G401 (cell line): ENCODE results near the gene NLRC5. TPM values are rescaled to one million over a fixed set of nuclear protein-coding genes. Genes with fewer than 3 reads are reported as not detected.
"Not testable (repeated sequence)": the region's sequence is repeated elsewhere in the genome, so short reads cannot be mapped to it uniquely, and the experiment has no call there.

ENCODE experiments used
- DNase-seq: peaks from one replicate; pipeline ENCODE4 v3.0.0-alpha.2; 2015; ENCODE audit warnings: low spot score
- in situ Hi-C: cut with HindIII; loops from 2 replicates; pipeline ENCODE4 v1.10.0; 2016; ENCODE audit warnings: low sequenced_read_pairs, mixed read lengths
- total RNA-seq: library from RNA; depleted of rRNA; stranded (reverse); fragments of >200 nt; shearing (Covaris generic); gene quantifications from 2 replicates; pipeline ENCODE4 v1.2.3, GENCODE V29; 2014

Gene NLRC5
- total RNA-seq, 1 experiment from 2014 or later: 0.07 TPM

DNA sequence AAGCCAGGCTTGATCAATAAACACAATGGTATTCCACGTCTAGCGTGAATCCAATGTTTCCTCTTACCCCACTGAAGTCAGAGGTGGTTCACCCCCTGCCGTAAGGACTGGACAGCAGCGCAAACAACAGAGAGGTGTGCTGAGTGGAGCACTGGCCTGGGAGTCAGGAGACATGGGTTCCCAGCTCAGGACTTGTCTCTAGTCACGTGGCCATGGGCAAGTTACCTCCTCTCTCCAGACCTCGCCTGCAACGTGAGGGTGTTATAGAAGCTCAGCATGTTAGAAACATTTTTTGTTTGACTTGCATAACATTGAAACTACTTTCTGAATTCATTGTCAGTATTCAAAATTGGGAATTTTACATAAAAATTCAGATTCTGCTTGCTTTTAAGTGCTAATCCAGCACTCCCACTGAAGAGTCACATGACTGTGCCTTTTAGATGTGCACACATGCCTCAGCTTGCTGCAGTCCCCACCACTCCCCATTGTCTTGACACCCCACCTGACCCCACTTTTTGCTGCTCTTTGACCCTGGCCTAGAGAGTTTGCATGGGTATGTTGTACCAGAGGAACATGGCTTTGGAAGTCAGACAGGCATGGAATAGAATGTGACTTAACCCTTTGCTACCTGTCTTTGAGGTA is 94.2 kb downstream of the NLRC5 start:
- in situ Hi-C loops: no loop called here

DNA sequence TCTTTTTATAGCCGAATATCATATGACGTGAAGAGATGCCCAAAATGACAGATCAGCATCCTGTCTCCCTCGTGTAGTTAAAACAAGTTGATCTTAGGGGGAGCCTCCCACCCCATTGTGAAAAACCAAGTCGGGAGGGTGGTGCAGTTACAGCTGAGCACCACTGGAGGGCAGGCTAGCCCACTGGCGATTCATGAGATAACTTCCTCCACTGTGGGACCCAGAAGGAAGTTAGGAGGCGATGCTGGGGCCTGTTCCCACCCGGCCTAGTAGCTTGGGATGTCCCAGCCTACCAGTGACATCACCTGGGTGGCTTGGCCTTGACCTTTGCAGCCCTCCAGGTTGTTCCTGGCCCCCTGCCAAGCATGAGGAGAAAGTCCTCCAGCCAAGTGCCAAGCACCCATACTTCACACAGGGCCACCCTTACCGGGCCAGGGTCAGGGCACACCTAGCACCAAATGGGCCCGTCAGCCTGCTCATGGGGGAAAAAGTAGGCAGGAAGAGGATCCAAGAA is 95.0 kb downstream of the NLRC5 start:
- in situ Hi-C loops: no loop called here
- peak; percentile 55 for DNase-seq

More for the DNA sequence above, 94.2 kb downstream of the NLRC5 start:
- DNase-seq: no peak

DNA sequence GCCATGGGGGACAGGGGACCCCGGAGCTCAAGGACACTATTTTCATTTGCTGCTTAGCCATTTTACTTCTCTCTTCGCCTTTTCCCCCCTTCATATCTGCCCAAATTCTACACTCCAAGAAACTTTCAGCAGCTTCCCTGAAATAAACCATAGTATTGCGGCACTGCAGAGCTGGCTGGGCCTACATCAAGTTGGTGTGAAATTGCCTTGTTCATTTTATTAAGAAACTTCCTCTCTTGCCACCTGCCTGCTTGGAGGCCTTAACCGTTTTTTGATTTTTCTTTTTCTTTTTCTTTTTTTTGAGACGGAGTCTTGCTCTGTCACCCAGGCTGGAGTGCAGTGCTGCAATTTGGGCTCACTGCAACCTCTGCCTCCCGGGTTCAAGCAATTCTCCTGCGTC is 95.6 kb downstream of the NLRC5 start:
- in situ Hi-C loops: no loop called here

DNA sequence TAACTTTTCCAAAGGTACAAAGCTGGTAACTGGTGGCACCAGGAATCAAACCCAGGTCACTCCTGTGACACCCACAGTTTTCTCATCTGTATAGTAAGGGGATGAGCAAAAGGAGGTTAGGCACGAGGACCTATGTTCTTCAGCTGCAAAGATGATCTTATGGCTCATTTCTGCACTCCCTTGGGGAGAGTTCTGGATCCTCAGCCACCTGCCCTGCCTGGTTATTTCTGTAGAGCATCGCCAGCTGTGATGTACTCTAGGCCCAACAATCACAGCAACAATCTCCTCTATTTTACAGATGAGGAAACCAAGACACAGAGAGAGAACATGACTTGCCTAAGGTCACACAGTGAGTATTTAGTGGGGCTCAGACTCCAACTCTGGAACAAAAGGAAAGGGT is 97.6 kb downstream of the NLRC5 start:
- no peak for DNase-seq
- in situ Hi-C loops: no loop called here

More for the DNA sequence above, 95.6 kb downstream of the NLRC5 start:
- DNase-seq: no peak

DNA sequence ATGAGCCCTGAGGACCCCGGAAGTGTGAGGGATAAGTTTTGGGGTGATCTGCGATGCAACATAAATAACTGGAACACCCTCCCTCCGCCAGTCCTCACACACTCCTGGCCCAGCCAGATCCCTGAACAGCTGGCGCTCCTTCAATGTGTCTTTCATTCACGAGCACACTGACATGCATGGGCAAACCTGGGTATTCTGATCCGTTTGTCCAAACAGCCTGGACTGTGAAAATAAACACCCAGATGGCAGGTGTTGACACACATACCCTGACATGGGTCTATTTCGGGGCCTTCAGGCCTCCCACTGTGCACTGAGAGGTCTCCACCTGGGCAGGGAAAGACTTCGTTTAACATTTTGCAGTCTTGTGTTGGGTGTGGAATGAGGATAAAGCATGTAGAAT is 100.0 kb downstream of the NLRC5 start:
- no peak for DNase-seq
- in situ Hi-C loops: no loop called here

- no peak for DNase-seq
- in situ Hi-C loops: no loop called here
Measured at GRCh38 chr16:57091200-57091974, 102.0 kb downstream of the NLRC5 start.

DNA sequence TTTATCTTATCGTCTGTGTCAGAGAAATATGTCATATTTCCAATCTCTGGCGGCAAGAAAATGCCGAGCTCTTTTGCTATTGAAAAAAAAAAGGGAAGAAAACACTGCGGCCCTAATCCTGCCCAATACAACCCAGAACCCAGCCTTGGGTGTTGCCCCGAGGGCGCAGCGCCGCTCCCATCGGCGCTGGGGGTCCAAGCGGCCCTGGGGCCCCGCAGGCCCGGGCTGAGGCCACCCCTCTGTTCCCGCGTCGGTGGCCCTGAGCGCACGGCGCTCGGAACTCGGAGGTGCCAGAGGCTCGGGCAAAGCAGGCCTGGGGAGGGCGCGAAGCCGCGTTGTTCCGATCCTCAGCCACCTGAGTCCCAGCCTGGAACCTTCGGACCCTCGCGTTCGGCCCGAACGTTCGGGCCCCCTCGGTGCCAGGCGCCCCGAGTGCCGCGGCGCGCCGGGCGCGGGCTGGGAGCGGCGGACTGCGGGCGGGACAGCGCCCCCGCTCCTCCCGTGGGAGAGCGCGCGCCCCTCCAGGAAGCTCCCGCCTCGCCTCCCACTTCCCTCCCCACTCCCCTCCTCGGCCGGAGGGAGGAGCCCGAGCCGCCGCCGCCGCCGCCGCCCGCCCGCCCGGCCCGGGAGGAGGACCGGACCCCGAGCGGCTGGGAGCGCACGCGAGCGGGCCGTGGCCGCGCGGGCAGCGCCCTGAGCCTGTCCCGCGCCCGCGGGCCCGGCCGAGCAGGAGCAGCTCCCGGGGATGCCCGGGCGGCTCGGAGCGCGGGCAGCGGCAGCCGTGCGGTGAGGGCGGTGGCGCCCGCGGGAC is 102.8 kb downstream of the NLRC5 start, which contains the start of gene CPNE2:
Gene CPNE2 (plus strand): TSS at position 609 of the 811 bp plus-strand sequence. CDS start 18,160 bp downstream, outside the sequence.
- in situ Hi-C loops: no loop called here
- peak; percentile 9 for DNase-seq

GRCh38 chr16:57092786-57093411 is 103.5 kb downstream of the NLRC5 start:
- DNase-seq: no peak
- in situ Hi-C loops: no loop called here

- in situ Hi-C loops: no loop called here
- DNase-seq: no peak
Measured at GRCh38 chr16:57093666-57094564, 104.6 kb downstream of the NLRC5 start.

DNA sequence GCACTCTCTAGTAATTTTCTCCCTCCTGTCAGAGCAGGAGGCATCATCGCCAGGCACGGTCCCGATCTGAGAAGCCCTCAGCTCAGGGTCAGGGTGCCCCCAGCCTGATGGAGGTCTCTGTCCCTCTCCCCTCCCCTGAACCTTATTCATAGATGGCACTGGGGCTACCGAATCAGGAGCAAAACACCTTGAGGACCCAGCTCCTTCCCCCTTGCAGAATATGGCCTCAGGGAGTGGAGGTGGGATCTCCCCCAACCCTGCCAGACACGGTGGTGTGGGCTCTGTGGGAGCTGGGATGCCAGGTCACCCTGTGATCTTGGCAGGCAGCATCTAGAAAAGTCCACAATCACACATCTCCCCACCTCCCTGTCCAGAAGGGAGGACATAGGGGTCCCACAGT is 105.6 kb downstream of the NLRC5 start:
- in situ Hi-C loops: no loop called here

GRCh38 chr16:57096192-57096591 is 106.8 kb downstream of the NLRC5 start:
- in situ Hi-C loops: no loop called here

More for the DNA sequence above, 105.6 kb downstream of the NLRC5 start:
- no peak for DNase-seq

GRCh38 chr16:57096793-57097192 is 107.4 kb downstream of the NLRC5 start:
- in situ Hi-C loops: no loop called here
- DNase-seq: no peak

More at GRCh38 chr16:57096192-57096591, 106.8 kb downstream of the NLRC5 start:
- DNase-seq: no peak

GRCh38 chr16:57098188-57098841 is 109.0 kb downstream of the NLRC5 start:
- no peak for DNase-seq
- in situ Hi-C loops: no loop called here

GRCh38 chr16:57099965-57100364 is 110.6 kb downstream of the NLRC5 start:
- in situ Hi-C loops, DNase-seq: not testable (repeated sequence)

GRCh38 chr16:57100445-57100844 is 111.1 kb downstream of the NLRC5 start:
- in situ Hi-C loops: no loop called here
- DNase-seq: no peak

GRCh38 chr16:57102888-57103851 is 113.8 kb downstream of the NLRC5 start:
- DNase-seq: no peak
- in situ Hi-C loops: no loop called here

DNA sequence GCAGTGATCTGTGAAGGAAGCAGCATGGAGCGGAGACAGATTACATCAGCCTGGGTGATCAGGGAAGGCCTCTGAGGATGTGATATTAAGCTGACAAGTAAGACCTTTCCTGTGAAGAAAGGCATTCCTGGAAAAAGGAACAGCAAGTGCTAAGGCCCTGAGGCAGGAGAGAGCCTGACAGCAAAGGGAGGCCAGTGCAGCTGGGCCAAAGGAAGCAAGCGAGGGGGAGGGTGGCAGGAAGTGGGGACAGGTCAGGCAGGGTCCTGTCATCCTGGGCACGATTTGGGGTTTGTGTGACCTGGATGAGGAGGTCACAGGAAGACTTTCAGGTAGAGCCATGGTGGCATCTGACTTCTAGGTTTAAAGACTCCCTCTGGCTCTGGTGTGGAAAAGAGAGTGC is 115.3 kb downstream of the NLRC5 start:
- no peak for DNase-seq
- in situ Hi-C loops: no loop called here
